Posterior cingulate gyrus (tissue), 11 donors: ENCODE results near the gene PDGFRA.
"Not testable (repeated sequence)": the region's sequence is repeated elsewhere in the genome, so short reads cannot be mapped to it uniquely, and the experiment has no call there.

ENCODE experiments used
- DNase-seq, 10 donors: peaks; one replicate each; pipeline versions ENCODE4 v3.0.0 to v3.0.0-alpha.2; 2020 to 2021; ENCODE audit warnings: mixed read lengths in 3 of 10
- intact Hi-C: fragments of 100-400 bp; cut with DNase I; formaldehyde crosslinking; loops from one replicate; pipeline ENCODE4 v1.15.1; 2023

PDGFRA gene

DNA sequence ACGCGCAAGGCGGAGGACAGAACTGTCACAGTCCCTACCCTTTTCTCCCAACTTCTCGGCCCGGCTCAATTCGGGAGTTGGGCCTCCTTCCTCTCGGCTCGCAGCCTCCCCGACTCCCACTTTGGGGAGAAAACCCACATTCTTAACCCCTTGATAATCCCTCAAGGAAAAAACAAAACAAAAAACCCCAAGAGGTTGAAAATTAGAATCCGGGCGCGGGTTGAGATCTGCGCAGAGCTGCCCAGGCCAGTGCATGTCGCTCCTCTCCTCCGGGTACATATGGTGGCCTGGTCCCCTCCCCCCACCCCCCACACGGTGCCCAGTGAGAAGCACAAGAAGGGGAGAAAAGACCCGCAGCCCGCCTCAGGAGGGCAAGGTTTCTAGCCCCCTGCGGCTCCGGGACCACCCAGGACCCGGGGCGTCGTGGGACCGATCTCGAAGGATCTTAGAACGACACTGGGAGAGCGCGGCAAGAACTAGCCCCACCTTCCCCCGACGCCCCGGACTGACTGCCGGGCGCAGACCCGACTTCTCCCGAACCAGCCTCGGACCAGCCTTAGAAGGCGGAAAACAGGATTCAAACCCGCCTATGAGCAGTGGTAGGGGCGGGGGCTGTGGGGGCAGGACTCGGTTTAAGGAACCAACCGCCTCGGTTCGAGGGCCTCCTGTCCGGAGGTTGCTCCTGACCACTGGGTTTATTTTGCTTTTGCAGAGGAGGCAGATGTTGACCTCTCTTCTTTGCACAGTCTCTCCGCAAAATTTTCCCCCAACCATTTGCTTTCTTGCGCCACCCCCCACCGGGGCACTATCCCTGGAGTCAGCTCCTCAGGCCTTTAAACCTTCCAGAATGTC lies 2.5 kb upstream of the PDGFRA start:
- intact Hi-C loops: loop anchor here (10.0 kb wide), 2 partner anchors 132 to 1992 kb away; no protein-coding TSS in a partner anchor
- DNase-seq: peak in 2 of 10 donors; percentile 43 to 63

GRCh38 chr4:54227256-54228055 lies 1.6 kb upstream of the PDGFRA start:
- DNase-seq: peak in 2 of 10 donors; percentile 68 to 80
- intact Hi-C loops: loop anchor here (10.0 kb wide), 2 partner anchors 133 to 1993 kb away; no protein-coding TSS in a partner anchor

DNA sequence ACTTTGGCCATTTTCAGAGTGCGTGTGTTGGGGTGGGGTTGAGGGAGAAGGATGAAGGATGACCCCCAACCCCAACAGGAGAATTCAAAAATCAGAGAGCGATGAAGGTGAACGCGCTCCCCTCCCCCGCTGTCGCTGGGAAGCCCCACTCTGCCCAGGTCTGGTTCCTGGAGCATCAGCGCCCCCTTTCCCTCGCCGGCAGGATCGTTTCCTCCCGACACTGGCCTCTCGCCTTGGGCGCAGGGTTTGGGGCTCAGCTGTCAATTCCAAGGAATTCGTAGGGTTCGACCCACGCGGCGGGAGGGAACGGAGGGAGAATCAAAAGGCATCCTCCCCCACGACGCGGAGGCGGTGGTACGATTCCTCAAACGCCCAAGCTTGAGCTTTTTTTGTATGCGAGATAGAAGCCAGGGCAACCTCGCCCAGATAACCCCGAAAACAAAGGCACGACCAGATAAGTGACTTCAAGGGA lies 1.0 kb upstream of the PDGFRA start:
- peak in 8 of 10 donors; percentile 51 to 93 (median 58) for DNase-seq
- intact Hi-C loops: loop anchor here (10.0 kb wide), 2 partner anchors 133 to 1993 kb away; no protein-coding TSS in a partner anchor

DNA sequence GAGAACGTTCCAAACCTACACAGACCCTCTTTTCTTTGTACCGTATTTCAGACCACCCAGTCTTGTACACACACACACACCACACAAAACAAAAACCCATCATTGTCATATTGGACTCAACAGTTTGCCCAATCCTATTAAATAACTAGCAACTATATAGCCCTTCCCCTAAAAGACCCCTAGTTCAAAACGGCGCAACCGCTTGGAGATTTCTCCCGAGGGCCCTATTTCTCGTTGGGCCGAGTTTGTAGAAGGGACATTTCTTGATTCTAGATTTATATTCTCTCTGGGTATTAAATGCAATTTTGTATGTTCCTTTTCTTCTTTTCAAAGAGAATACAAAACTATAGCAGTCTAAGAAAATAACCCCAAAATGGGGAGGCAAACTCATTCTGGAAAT lies 547 bp upstream of the PDGFRA start:
- intact Hi-C loops: loop anchor here (10.0 kb wide), 2 partner anchors 134 to 1994 kb away; no protein-coding TSS in a partner anchor

DNA sequence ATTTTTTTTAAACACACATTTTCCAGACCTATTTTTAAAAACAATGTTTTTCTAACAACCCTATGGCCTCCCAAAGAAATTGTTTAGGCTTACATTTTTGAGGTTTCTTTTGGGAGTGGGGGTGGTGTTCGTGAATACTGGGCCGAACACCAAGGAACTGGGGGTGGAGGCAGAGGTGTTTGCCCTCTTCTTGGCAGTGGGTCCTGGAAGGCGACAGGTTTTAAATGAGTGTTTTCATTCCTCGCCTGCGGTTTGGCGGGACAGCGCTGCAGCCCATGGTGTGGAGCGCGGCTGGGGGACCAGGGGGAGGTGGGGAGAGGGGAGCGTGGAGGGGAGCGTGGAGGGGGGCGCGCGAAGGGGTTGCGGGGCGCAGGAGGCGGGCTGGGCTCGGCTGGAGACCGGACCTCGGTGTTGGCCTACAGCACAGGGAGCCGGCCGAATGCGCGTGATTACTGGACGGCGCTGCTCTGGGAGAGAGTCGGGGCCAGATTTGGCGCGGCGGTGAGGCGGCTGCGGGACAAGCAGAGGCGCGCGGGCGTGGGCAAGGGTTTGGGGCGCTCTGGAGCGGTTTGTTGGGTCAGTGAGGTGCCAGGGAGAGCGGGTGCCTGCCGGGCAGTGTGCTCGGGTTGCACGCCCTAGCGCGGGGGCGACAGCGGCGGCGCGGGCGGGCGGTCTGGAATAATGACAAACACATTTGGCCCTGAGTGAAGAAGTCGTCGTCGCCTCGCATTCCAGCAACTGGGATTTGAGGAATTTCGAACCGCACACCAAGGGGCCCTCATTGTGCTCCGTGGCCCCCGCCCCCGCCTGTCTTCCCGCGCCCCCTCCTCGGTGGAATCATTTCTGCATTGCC lies 764 bp downstream of the PDGFRA start:
- intact Hi-C loops: loop anchor here (5.0 to 10.0 kb wide), 6 partner anchors 135 to 1995 kb away; no protein-coding TSS in a partner anchor
- peak in 1 of 10 donors; percentile 54 for DNase-seq

More for the DNA sequence above, 547 bp upstream of the PDGFRA start:
- no peak for DNase-seq

GRCh38 chr4:54230484-54231418 lies 1.7 kb downstream of the PDGFRA start:
- DNase-seq: peak in 1 of 10 donors; percentile 63
- intact Hi-C loops: loop anchor here (5.0 kb wide), 4 partner anchors 298 to 1853 kb away; no protein-coding TSS in a partner anchor

- DNase-seq: peak in 1 of 10 donors; percentile 54
These were observed 2.3 kb downstream of the PDGFRA start for GRCh38 chr4:54231419-54231767.

DNA sequence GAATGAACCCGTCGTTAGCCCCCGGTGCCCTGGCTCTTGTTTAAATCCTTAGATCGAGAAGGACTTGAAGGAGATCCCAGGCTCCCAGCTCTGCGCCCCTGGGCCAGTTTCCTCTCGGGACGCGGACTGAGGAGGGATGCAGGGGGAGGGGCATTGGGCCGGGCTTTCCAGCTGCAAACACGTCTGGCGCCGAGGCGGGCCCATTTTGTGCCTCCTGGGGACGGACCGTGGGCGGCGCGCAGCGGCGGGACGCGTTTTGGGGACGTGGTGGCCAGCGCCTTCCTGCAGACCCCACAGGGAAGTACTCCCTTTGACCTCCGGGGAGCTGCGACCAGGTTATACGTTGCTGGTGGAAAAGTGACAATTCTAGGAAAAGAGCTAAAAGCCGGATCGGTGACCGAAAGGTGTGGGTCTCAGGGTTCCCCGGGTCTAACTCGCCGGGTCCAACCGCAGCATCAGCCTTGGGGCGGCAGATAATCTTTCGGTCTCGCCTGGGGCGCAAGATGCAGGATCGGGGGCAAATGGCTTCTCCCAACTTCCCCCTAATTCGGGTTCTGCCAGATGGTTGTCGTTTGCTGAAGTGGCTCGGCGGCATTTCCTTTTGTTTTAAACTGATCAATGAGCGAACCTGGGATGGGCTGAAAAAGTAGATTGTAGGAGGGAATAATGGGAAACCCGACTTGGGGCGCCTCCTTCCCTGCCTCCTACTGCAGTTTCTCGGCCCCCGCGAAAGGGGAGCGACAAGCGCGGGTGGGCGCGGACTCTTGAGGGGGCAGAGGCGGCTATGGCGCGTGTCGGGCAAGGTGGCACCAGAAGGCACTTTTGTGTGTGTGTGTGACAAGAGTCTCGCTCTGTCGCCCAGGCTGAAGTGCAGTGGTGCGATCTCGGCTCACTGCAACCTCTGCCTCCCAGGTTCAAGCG lies 2.9 kb downstream of the PDGFRA start:
- peak in 2 of 10 donors; percentile 10 to 72 for DNase-seq
- intact Hi-C loops: loop anchor here (2.0 to 5.0 kb wide), 6 partner anchors 300 to 1855 kb away; no protein-coding TSS in a partner anchor

More at GRCh38 chr4:54231419-54231767, 2.3 kb downstream of the PDGFRA start:
- intact Hi-C loops: loop anchor here (5.0 kb wide), 4 partner anchors 299 to 1854 kb away; no protein-coding TSS in a partner anchor

DNA sequence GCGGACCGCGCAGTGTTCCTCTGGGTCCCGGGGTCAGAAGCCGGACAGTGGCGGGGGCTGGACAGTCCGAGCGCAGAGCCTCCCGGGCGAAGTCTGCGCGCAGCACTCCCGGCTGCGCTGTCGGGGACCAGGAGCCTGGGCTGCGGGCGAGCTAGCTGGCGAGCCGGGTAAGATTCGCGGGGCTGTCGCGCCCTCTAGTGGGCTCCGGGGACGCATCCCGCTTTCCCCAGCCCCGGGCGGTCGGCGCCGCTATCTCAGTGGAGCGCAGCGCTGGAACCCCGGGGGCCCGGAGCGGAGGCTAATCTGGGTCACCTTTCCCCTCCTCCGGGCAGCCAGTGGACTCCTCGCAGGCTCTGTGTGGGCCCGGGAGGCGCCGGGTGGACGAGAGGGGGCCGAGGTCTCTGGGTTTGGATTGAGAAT lies 4.2 kb downstream of the PDGFRA start:
- peak; percentile 70 to 97 (median 85) for DNase-seq
- intact Hi-C loops: loop anchor here (2.0 to 5.0 kb wide), 6 partner anchors 301 to 1856 kb away; no protein-coding TSS in a partner anchor

DNA sequence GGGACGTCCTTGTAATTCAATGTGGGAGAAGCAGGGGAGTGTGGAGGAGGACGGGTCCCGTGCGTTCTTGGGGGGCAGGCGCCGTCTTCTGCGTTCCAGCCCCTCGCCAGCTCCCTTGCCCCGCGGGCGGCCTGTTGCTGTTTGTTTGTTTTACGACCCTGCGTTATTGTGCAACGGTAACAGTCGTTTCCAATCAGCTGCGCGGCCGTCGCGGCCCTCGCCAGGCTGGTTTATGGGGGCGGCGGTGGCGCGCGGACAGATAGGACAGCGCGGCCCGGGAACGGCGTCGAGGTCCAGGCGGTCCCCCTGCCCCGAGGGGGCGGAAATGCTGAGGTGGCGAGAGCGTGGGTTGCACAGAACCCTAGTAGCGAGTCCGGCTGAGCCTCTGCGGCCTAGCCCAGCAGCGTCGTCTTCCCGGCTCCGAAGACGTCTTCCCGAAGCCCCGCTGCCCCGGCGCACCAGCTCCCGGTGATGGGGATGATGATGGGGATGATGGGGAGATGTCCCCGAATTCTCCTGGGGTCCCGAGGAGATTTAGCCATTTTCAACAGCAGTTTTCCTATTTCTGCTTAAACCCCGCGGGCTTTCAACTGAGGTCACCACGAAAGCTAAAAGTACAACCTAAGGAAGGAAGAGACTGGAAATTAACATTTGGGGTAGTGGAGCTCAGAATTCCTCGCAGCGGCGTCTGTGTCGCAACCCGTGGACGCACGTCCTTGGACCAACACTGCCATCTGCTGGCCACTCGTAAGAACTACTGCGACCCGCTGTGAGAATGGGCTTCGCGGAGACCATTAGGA lies 4.8 kb downstream of the PDGFRA start:
- DNase-seq: peak; percentile 58 to 96 (median 82)

DNA sequence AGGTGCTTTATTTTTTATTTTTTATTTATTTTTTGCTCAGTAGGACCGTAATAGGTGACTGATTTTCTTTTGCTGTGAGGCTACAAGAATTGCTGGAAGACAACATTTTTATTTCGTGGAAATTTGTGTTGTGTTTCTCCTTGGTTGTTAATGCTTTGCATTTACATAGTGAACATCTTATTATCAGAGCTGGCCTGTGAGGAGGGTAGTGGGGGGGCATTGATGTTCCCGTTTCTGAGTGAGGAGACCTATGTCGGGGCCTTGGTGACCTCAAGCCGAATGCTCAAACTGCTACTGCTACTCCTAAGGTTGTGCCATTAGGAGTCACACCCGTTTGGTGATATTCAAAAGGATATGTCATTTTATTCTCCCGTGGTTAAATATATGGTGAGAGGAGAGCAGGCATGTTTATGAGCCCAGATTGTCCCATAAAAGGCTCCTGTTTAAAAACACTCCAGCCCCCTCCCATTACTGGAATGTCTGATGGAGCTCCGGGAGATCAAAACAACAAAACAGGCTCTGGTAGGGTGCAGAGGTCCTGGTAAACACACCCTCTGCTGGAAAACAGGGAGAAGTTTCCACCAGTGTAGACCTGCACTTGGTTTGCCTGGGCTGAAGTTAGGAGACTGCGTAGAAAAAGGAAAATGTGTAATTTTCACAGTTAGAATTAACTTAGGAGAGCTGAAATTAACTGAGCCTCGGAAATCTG lies 5.6 kb downstream of the PDGFRA start:
- intact Hi-C loops: loop anchor here (5.0 kb wide), 4 partner anchors 302 to 1857 kb away; no protein-coding TSS in a partner anchor
- peak in 1 of 10 donors; percentile 15 for DNase-seq

More for the DNA sequence above, 4.8 kb downstream of the PDGFRA start:
- intact Hi-C loops: loop anchor here (2.0 to 5.0 kb wide), 6 partner anchors 302 to 1857 kb away; no protein-coding TSS in a partner anchor

GRCh38 chr4:54236316-54236715 lies 7.2 kb downstream of the PDGFRA start:
- intact Hi-C loops: not testable (repeated sequence)
- DNase-seq: peak in 1 of 10 donors; percentile 20

GRCh38 chr4:54237770-54238169 lies 8.7 kb downstream of the PDGFRA start:
- intact Hi-C loops: no loop called here
- DNase-seq: no peak

DNA sequence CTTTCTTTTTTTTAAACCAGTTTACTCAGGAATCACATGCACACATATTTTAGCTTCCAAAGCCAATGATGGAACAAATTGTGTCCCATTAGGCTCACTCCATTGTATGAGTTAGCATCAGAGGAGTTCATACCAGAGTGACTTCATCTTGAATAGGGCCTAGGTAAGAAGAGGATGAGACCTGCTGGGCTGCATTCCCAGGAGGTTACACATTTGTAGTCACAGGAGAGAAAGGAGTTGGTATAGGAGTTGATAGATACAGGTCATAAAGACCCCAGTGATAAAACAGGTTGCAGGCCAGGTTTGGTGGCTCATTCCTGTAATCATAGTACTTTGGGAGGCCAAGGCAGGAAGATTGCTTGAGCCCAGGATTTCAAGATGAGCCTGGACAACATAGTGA lies 9.3 kb downstream of the PDGFRA start:
- intact Hi-C loops: no loop called here
- DNase-seq: no peak

GRCh38 chr4:54241268-54241823 lies 12.3 kb downstream of the PDGFRA start:
- not testable (repeated sequence) for DNase-seq

More at GRCh38 chr4:54241268-54241823, 12.3 kb downstream of the PDGFRA start:
- intact Hi-C loops: not testable (repeated sequence)
